Fibroblast of skin of left quadriceps (primary cell): ENCODE measurements around the gene GMCL1.
"Not testable (repeated sequence)": the region's sequence is repeated elsewhere in the genome, so short reads cannot be mapped to it uniquely, and the experiment has no call there.

Experiments used
- DNase-seq, 2 experiments: peaks; one replicate each; pipeline ENCODE4 v3.0.0-alpha.2; 2013; ENCODE audit warnings: low read depth in 2 of 2

GMCL1 gene

GRCh38 chr2:69848186-69848790, 18.8 kb downstream of the GMCL1 start:
- DNase-seq: no peak

DNA sequence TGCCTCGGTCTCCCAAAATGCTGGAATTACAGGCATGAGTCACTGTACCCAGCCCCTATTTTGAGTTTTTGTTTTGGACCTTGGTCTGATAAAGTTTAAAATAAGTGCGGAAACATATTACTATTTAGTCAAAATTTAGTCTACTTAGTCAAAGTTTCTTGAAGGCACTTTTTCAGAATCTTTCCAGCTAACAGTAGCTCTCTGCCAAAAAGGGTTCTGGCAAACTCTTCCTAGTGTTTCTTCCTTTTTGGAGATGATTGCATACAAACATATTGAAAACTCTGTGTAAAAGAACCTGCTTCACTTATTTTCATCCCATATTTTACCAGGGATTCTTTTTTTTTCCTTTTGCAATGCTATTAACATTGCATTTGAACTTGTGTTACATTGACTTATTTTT, 28.8 kb downstream of the GMCL1 start:
- DNase-seq: no peak

DNA sequence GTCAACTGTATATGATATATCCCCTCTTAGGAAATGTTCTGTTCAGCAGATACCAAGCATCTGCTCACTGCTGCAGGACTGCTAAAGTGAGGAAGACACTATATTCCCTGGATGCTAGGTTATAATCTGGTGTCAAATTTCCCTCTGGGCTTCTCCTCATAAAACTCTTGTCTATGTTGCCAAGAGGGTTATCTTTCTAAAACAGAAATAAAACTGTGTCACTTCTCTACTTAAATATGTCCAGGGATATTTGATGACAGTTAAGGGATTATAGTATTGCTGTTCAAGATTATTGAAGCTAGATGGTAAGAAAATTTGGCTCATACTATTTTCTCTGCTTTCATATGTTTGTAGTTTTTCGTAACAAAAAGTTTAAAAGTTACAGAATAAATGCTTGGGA, 33.8 kb downstream of the GMCL1 start:
- no peak for DNase-seq

GRCh38 chr2:69888451-69888850, 59.0 kb downstream of the GMCL1 start:
- DNase-seq: no peak

DNA sequence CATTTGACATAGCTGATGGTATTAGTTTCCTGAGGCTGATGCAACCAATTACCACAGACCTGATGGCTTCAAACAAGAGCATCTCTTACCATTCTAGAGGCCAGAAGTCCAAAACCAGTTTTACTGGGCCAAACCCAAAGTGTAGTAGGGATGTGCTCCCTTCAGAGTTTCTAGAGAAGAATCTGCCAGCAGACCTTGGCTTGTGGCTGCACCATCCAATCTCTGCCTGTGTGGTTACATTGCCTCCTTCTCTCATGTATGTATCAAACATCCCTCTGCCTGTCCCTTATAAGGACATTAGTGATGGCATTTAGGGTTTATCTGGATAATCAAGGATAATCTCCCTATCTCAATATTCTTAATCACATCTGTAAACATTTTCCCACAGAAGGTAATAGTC, 59.8 kb downstream of the GMCL1 start:
- DNase-seq: no peak

- DNase-seq: no peak
Measured at GRCh38 chr2:69890881-69891280, 61.4 kb downstream of the GMCL1 start.

- DNase-seq: not testable (repeated sequence)
Measured at GRCh38 chr2:69892838-69893424, 63.5 kb downstream of the GMCL1 start.

- peak; percentile 62 to 68 for DNase-seq
Measured at GRCh38 chr2:69893684-69894551, 64.5 kb downstream of the GMCL1 start, which contains the start of gene SNRNP27. Gene SNRNP27 (plus strand): TSS chr2:69893956. CDS start chr2:69893985, 29 bp downstream.

DNA sequence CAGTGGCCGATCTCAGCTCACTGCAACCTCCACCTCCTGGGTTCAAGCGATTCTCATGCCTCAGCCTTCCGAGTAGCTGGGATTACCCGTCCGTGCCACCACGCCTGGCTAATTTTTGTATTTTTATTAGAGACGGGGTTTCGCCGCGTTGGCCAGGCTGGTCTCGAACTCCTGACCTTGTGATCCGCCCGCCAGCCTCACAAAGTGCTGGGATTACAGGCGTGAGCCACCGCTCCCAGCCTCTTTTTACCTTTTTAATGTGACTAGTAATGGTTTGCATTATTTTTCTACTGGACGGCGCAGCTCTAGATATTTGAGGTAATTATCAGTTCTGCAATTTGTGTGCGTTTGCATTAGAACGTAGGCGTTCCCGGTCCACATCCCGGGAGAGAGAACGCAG, 65.3 kb downstream of the GMCL1 start:
- not testable (repeated sequence) for DNase-seq

DNA sequence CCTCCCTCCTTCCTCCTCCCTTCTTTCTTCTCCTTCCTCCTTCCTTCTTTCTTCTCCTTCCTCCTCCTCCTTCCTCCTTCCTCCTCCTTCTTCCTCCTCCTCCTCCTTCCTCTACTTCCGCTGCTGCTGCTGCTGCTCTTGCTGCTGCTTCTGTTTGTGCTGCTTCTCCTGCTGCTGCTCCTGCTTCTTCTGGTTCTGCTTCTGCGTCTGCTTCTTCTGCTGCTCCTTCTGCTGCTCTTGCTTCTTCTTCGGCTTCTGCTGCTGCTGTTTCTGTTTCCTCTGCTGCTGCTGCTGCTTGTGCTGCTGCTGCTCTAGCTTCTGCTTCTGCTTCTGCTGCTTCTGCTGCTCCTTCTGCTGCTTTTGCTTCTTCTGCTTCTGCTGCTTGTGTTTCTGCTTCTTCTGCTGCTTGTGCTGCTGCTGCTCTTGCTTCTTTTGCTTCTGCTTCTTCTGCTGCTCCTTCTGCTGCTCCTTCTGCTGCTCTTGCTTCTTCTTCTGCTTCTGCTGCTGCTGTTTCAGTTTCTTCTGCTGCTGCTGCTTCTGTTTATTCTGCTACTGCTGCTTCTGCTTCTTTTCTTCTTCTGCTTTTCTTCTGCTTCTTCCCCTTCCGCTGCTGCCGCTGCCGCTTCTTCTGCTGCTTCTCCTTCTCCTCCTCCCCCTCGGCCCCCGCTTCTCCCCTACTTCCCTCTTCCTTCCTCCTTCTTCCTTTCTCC, 72.9 kb downstream of the GMCL1 start:
- no peak for DNase-seq

GRCh38 chr2:69907216-69907615, 77.8 kb downstream of the GMCL1 start:
- no peak for DNase-seq

GRCh38 chr2:69911985-69912563, 82.6 kb downstream of the GMCL1 start:
- peak; percentile 37 to 39 for DNase-seq

DNA sequence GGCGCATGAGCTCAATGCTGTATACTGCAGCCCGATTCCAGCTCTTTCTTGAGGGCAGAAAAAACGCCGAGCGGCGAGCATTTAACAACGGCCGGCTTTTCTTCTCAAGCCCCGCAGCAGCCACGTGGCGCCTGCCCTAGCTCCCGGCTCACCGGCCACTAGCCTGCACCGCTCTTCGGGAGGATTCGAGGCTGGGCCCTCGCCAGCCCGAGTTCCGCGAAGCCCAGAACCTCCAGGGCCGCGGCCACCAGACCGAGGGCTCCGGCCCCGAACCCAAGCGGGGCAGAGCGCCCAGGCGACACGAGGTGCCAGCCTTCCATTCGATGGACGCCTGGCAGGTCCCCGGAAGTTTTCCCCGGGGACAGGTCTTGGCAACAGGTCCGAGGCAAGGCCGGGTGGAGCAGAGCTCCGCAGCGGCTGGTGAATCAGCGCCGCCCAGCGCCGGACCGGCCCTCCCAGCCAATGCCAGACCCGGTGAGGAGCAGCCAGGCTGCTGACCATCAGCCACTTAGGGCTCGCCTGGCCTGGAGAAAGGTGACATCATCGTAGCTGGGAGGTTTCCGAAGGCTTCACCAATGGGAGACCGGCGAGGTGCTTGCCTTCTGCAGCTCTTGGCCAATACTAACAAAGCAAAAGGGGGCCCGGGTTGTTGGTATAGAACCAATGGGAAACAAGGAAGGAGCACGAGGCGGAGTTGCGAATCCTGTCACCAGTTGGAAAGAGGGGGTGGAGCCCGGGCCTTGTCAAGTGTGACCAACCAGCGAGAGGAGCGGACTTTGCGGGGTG, 84.9 kb downstream of the GMCL1 start:
- DNase-seq: peak; percentile 100

GRCh38 chr2:69914950-69915945, 85.8 kb downstream of the GMCL1 start, which contains the start of gene MXD1:
Gene MXD1 (plus strand): TSS chr2:69915109. CDS start chr2:69915331, 222 bp downstream.
- no peak for DNase-seq

GRCh38 chr2:69916106-69916505, 86.6 kb downstream of the GMCL1 start:
- no peak for DNase-seq

DNA sequence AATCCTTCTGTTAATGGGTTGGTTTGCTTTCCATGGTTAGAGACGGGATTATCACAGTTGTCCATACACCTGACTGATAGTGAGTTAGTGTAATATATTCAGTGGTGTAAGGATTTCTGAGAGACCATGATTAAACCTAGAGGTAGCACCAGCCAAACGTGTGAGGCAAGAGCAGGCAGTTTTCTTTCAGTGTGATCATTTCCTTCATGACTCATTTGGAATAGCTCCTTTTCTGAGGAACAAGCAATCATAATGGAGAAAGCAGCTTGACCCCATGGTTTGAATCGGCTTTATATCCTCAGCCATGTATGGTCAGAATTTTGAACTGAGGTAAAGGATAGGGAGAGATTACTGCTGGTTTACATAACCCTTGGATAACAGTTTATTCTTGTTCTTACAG, 88.4 kb downstream of the GMCL1 start:
- peak; percentile 44 to 48 for DNase-seq

GRCh38 chr2:69918401-69918800, 88.9 kb downstream of the GMCL1 start:
- DNase-seq: no peak

- DNase-seq: no peak
Measured at GRCh38 chr2:69923116-69923515, 93.7 kb downstream of the GMCL1 start.

GRCh38 chr2:69926849-69927515, 97.5 kb downstream of the GMCL1 start:
- DNase-seq: no peak
